ENCODE measurements around the gene POLD4. TPM values are rescaled to one million over a fixed set of nuclear protein-coding genes. Genes with fewer than 3 reads are reported as not detected.

Gene POLD4
- total RNA-seq, 2 donors from 2014 or later: 40.7 to 47.6 TPM

DNA sequence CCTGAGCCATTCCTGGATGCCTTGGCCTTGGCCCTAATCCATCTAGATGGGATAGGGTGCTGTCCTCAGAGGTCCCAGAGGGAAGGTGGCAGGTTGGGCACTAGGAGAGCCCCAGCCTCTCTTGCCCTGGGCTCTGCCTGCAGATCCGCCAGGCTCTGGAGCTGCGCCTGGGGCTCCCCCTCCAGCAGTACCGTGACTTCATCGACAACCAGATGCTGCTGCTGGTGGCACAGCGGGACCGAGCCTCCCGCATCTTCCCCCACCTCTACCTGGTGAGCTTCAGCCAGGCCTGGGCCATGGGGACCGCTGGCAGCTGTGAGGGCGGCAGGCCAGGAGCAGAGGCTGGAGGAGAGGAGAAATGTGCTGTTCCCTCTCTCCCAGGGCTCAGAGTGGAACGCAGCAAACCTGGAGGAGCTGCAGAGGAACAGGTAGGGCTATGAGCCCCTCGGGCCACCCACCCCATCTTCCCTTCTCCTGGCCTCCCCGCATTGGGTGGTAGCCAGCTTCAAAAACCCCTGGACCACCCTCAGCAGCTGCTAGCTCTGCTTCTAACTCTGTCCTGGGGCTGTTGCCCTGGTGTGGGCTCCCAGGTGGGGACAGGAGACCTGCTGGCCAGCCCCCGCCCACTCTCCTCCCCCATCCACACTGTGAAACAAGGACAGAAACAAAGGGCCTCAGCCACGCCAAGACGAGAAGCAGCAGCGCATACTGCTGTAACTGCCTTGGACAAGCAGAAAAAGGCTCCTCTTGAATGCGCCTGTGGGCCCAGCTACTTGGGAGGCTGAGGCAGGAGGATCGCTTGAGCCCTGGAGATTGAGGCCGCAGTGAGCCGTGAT, 45.1 kb downstream of the POLD4 start:
- H3K4me3 ChIP-seq (ENCODE audit: low read length): no peak overlapping the region
- no peak overlapping the region for H3K9ac ChIP-seq (ENCODE audit: extremely low read depth, low read length, poor library complexity, severe bottlenecking)
- Mint-ChIP-seq H3K4me1 (peaks cover 2% of the 10 kb centered on the region), H3K4me3 (no peak overlapping the region), H3K36me3 (ENCODE audit: low read depth) (peaks cover 14% of the 10 kb centered on the region), H3K27me3 (ENCODE audit: insufficient read depth) (peaks cover 2% of the 10 kb centered on the region), H3K27ac (no peak overlapping the region), H3K9me3 (no peaks in the 10 kb centered on the region)
- no peaks in the 10 kb centered on the region for H3K27me3 ChIP-seq (ENCODE audit: control insufficient read depth, insufficient read depth, low read length, poor library complexity, severe bottlenecking)
- 90 to 93% methylated on average over 16 to 20 of the region's 20 CpGs for WGBS, 2 experiments (ENCODE audit: insufficient coverage in 1 of 2, insufficient read length in 1 of 2)
- DNase-seq: peak; percentile 22
- TF ChIP-seq, protein P1, sequence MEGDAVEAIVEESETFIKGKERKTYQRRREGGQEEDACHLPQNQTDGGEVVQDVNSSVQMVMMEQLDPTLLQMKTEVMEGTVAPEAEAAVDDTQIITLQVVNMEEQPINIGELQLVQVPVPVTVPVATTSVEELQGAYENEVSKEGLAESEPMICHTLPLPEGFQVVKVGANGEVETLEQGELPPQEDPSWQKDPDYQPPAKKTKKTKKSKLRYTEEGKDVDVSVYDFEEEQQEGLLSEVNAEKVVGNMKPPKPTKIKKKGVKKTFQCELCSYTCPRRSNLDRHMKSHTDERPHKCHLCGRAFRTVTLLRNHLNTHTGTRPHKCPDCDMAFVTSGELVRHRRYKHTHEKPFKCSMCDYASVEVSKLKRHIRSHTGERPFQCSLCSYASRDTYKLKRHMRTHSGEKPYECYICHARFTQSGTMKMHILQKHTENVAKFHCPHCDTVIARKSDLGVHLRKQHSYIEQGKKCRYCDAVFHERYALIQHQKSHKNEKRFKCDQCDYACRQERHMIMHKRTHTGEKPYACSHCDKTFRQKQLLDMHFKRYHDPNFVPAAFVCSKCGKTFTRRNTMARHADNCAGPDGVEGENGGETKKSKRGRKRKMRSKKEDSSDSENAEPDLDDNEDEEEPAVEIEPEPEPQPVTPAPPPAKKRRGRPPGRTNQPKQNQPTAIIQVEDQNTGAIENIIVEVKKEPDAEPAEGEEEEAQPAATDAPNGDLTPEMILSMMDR (conservative IDR thresholded peaks at IDR 0.05): no peak
- H3K9me3 ChIP-seq (ENCODE audit: control insufficient read depth, low read length): no peaks in the 10 kb centered on the region
- no peaks in the 10 kb centered on the region for H3K4me1 ChIP-seq (ENCODE audit: control insufficient read depth, insufficient read depth, low read length)
- H3K27ac ChIP-seq (ENCODE audit: low read depth, low read length): no peak overlapping the region
- H3K36me3 ChIP-seq (ENCODE audit: control insufficient read depth, insufficient read depth, low read length): peaks cover 4% of the 10 kb centered on the region

DNA sequence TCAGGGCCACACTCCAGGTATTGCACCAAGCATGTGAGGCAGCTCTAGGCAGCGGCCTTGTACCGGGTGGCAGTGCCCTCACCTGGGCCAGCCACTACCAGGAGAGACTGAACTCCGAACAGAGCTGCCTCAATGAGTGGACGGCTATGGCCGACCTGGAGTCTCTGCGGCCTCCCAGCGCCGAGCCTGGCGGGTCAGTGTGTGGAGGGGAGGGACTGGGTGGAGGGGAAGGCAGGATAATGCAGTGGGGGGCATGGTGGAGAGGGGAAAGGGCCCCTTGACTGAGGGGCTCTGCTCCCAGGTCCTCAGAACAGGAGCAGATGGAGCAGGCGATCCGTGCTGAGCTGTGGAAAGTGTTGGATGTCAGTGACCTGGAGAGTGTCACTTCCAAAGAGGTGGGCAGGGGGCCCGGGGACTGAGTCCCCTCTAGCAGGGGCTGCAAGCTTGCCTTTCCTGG, 45.8 kb downstream of the POLD4 start:
- peak; percentile 31 for DNase-seq
- H3K36me3 Mint-ChIP-seq (ENCODE audit: low read depth): peaks cover 14% of the 10 kb centered on the region
- peaks cover 3% of the 10 kb centered on the region for H3K4me1 Mint-ChIP-seq
- H3K27me3 Mint-ChIP-seq (ENCODE audit: insufficient read depth): peaks cover 2% of the 10 kb centered on the region
- Histone ChIP-seq H3K27me3 (ENCODE audit: control insufficient read depth, insufficient read depth, low read length, poor library complexity, severe bottlenecking) (no peaks in the 10 kb centered on the region), H3K9ac (ENCODE audit: extremely low read depth, low read length, poor library complexity, severe bottlenecking) (no peak overlapping the region), H3K9me3 (ENCODE audit: control insufficient read depth, low read length) (no peaks in the 10 kb centered on the region), H3K36me3 (ENCODE audit: control insufficient read depth, insufficient read depth, low read length) (peaks cover 4% of the 10 kb centered on the region), H3K4me3 (ENCODE audit: low read length) (no peak overlapping the region), H3K4me1 (ENCODE audit: control insufficient read depth, insufficient read depth, low read length) (no peaks in the 10 kb centered on the region), H3K27ac (ENCODE audit: low read depth, low read length) (no peak overlapping the region)
- TF ChIP-seq, protein P1 (conservative IDR thresholded peaks at IDR 0.05): no peak
- H3K4me3 Mint-ChIP-seq: no peak overlapping the region
- H3K27ac Mint-ChIP-seq: no peak overlapping the region
- H3K9me3 Mint-ChIP-seq: no peaks in the 10 kb centered on the region
- WGBS, 2 experiments (ENCODE audit: insufficient coverage in 1 of 2, insufficient read length in 1 of 2): 90 to 93% methylated on average over 8 to 12 of the region's 12 CpGs

DNA sequence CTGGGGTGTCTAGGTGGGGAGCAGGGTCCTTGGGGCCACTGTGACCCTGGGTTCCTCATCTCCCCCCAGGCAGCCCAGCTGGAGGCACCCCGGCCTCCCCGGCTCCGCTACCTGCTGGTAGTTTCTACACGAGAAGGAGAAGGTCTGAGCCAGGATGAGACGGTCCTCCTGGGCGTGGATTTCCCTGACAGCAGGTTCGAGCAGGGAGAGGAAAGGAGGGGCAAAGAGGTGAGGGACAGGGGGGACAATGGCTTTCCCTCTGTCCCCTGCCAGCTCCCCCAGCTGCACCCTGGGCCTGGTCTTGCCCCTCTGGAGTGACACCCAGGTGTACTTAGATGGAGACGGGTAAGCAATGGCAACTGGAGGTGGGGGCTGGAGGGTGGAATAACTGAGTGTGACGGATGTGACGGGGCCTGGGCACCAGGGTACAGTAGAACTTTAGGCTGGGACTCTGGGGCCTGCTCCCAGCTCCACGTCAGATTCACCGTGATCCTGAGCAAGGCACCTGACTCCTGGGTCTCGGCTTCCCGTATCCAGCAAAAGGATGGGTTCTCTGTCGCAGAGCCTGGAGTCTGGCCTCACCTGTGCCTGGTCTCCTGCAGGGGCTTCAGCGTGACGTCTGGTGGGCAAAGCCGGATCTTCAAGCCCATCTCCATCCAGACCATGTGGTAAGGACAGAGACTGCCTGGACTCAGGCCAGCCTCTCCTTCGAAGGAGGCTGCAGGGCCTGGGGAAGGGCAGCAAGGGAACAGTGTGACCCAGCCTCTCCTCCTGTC, 46.4 kb downstream of the POLD4 start:
- Mint-ChIP-seq H3K36me3 (ENCODE audit: low read depth) (peaks cover 14% of the 10 kb centered on the region), H3K4me3 (no peak overlapping the region), H3K27ac (no peak overlapping the region), H3K27me3 (ENCODE audit: insufficient read depth) (peaks cover 2% of the 10 kb centered on the region), H3K9me3 (no peaks in the 10 kb centered on the region), H3K4me1 (peaks cover 9% of the 10 kb centered on the region)
- Histone ChIP-seq H3K27me3 (ENCODE audit: control insufficient read depth, insufficient read depth, low read length, poor library complexity, severe bottlenecking) (no peaks in the 10 kb centered on the region), H3K9me3 (ENCODE audit: control insufficient read depth, low read length) (no peaks in the 10 kb centered on the region), H3K9ac (ENCODE audit: extremely low read depth, low read length, poor library complexity, severe bottlenecking) (no peak overlapping the region), H3K36me3 (ENCODE audit: control insufficient read depth, insufficient read depth, low read length) (peaks cover 4% of the 10 kb centered on the region), H3K4me3 (ENCODE audit: low read length) (no peak overlapping the region), H3K27ac (ENCODE audit: low read depth, low read length) (no peak overlapping the region), H3K4me1 (ENCODE audit: control insufficient read depth, insufficient read depth, low read length) (no peaks in the 10 kb centered on the region)
- TF ChIP-seq, protein P1 (conservative IDR thresholded peaks at IDR 0.05): no peak
- 91 to 93% methylated on average over 16 to 19 of the region's 19 CpGs for WGBS, 2 experiments (ENCODE audit: insufficient coverage in 1 of 2, insufficient read length in 1 of 2)
- peak; percentile 31 for DNase-seq

Measured in endodermal cell (in vitro differentiated cells).